ENCODE results near the gene ADAM11.

Gene ADAM11

DNA sequence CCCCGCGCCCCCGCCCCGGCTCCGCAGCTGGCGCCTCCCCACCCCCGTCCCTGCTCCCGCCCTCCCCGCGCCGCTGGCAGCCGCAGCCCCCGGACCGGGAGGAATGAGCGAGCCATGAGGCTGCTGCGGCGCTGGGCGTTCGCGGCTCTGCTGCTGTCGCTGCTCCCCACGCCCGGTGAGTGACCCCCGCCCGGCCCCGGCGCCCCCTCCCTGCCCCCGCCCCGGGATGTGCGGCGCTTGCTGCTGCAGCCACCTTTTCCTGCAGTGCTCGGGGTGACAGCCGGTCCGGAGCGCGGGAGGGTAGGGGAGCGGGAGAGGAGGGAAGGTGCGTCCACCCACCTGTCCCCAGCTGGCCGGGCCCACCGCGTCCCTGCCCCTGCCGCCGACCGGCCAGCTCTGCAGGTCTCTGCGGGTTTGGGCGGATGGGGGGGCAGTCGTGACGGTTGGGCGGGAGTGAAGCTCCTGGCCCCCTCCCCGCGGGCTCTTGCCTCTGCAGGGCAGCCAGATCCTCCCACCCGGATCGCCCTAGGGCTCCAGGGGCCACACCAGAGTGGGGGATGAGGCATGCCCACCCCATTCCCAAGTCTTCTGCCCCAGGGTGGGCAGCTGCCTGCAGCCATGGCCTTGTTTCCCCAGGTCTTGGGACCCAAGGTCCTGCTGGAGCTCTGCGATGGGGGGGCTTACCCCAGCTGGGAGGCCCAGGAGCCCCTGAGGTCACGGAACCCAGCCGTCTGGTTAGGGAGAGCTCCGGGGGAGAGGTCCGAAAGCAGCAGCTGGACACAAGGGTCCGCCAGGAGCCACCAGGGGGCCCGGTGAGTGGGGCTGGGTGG lies 513 bp downstream of the ADAM11 start:
- DNase-seq, result no peak

GRCh38 chr17:44759916-44760243 lies 1.1 kb downstream of the ADAM11 start:
- no peak for DNase-seq

DNA sequence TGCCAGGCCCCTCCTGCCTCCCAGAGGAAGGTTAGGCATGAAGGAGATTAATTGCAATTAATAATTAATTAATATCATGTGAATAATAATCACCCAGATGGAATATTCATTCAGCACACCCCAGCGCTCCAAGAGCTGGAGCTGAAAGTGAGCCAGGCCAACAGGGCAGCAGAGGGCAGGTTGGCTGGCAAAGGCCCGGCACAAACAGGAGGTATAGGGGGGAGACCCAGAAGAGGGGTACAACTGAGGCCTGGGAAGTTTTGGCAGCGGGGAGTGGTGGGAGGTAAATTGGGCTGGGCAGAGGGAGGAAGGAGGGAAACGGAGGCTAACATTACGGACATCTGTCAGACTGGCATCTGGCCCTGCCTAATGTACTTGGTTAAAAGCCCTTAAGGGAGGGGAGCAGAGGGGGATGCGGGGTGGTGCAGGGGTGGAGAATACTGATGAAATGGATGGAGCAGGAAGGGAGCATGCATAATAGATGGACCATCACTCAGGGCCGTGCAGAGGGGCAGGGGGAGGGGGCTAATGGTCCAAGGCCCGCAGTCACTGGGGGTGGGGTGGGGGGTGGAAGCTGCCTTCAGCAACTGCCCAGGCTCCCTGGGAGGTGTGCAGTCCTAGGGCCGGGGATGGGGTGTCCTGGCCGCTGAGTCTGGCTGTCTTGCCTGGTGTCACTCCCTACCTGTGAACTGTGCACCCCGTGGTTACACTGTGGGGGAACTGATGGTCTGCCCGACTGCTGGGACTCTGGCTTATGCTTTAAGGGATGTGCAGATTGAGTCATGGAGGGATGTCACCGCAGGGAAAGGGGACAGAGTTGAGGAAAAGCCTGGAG lies 1.9 kb downstream of the ADAM11 start:
- DNase-seq, result no peak

DNA sequence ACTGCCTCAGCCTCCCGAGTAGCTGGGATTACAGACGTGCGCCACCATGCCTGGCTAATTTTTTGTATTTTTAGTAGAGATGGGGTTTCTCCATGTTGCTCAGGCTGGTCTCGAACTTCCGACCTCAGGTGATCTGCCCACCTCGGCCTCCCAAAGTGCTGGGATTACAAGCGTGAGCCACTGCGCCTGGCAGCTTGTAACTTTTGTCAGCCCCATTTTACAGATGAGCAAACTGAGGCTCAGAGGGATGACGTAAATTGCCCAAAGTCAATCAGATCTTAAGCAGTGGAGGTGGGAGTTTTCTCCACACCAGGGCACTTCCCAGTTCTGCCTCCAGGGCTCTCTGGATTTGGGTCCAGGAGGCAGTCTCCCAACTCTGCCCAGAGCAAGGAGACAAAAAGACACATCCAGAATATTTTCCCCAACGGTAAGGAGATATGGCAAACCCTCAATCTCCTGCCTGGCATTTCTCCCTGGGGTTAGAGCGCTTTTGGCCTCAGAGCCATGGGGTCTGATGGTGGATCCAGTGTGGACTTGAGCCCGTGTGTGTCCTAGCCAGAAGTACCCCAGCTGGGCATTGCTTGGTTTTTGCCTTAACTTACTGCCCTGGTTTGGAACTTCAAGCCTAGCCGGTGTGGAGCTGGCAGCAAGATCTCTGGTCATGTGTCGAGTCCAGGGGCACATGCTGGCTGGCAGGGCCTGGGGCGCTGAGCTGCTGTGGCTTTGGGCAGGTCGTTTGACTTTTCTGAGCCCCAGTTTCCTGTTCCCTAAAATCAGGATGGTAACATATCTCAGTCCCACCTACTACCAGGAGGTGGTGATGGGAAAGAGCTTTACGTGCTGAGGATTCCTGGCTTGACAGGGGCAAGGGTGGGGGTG lies 3.4 kb downstream of the ADAM11 start:
- no peak for DNase-seq

GRCh38 chr17:44763170-44763569 lies 4.4 kb downstream of the ADAM11 start:
- DNase-seq, result no peak

DNA sequence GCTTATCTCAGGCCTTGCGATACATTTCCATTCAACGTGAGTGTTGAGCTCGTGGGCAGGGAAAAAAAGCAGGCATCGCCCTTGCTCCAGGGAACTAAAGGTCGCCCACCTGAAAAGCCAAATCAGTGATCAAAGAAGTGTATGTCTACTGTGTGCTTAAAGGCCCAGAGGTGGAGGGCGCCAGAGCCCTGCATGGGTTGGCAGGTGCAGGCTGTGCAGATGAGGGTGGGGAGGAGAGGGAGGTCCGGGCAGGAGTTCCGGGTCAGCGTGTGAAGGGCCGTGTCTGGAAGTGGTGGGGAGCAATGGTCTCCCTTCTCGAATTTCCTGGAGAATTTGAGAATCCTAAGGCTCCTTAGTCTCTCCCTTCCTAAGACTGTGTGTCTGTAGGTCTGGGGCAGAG lies 7.2 kb downstream of the ADAM11 start:
- DNase-seq, result no peak

GRCh38 chr17:44766409-44767038 lies 7.7 kb downstream of the ADAM11 start:
- no peak for DNase-seq

DNA sequence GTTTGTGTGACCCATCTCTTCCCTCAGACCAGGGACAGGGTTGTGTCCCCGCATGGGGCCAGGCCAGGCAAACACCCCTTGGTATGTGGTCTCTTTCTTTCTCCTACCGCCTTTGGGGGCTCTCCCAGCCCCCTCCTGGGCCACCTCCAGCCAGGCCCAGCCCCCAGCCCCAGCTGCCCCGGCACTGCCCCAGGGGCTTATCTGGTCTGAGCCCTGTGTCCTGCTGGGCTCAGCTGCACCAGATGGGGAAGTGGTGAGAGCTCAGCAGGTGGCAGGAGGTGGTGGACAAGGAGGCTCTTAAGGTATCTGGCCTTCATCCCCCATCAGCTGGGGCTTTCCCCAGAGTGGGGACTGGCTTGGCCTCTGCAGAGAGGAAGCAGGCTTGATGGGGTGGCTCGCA lies 8.7 kb downstream of the ADAM11 start:
- DNase-seq, result no peak

DNA sequence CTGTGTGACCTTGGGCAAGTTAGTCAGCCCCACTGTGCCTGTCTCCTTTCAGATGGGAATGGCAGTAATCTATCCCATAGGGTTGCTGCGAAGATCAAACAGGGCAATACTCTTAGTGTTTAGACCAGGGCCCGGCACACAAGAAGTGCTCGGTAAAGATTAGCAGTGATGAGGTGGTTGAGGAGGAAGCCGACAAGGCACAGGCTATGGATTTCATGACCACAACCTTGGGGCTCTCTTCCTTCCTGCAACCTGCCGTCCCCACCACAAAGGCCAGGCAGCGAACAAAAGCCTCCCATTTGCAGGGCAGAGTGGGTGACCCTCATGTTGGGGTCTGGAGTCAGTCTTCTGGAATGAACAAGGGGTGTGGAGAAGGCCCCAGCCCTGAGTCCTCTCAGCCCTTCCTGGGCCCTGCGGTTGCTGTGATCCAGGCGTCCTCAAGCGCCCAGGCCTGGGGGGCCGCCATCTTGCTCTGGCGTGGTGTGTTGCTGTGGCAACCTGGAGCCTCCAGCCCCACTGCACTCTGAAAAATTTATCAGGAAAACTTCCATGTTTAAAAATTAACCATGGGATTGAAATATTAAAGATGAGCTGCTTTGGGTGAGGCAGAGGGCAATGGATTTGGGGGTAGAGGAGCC lies 9.8 kb downstream of the ADAM11 start:
- DNase-seq, result no peak

DNA sequence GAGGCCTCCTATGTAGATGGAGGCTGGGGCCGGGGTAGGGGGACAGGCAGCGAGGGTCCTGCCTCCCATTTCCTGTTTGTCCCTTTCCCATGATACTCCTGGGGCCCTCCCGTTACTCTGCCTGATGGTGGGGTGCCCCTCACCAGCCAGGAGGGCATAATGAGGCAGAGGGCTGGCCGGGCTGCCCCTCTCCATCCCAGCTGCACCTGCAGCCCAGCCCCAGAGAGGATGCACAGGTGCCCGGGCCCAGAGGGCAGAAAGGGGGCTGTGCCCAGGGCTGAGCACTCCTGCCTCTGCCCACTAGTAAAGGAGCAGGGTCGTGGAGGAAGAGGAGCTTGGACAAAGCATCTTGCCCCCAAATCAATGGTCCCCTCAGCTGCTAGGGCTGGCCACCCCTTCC lies 10.4 kb downstream of the ADAM11 start:
- DNase-seq, result no peak

GRCh38 chr17:44769647-44770084 lies 10.9 kb downstream of the ADAM11 start:
- DNase-seq, result no peak

GRCh38 chr17:44770166-44770925 lies 11.6 kb downstream of the ADAM11 start:
- no peak for DNase-seq

GRCh38 chr17:44772308-44773045 lies 13.7 kb downstream of the ADAM11 start:
- DNase-seq, result no peak

DNA sequence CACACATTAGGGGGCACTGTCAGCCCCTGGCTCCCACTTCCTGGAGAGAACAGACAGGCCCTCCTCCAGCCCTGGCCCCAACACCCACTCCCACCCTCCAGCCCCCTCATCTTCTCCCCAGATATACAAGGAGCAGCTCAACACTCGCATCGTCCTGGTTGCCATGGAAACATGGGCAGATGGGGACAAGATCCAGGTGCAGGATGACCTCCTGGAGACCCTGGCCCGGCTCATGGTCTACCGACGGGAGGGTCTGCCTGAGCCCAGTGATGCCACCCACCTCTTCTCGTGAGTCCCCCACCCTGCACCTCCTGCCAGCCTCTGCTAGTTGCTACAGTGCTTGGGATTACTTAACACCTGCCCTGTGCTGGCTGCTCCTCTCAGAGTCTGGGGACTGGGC lies 14.4 kb downstream of the ADAM11 start:
- DNase-seq, result no peak

DNA sequence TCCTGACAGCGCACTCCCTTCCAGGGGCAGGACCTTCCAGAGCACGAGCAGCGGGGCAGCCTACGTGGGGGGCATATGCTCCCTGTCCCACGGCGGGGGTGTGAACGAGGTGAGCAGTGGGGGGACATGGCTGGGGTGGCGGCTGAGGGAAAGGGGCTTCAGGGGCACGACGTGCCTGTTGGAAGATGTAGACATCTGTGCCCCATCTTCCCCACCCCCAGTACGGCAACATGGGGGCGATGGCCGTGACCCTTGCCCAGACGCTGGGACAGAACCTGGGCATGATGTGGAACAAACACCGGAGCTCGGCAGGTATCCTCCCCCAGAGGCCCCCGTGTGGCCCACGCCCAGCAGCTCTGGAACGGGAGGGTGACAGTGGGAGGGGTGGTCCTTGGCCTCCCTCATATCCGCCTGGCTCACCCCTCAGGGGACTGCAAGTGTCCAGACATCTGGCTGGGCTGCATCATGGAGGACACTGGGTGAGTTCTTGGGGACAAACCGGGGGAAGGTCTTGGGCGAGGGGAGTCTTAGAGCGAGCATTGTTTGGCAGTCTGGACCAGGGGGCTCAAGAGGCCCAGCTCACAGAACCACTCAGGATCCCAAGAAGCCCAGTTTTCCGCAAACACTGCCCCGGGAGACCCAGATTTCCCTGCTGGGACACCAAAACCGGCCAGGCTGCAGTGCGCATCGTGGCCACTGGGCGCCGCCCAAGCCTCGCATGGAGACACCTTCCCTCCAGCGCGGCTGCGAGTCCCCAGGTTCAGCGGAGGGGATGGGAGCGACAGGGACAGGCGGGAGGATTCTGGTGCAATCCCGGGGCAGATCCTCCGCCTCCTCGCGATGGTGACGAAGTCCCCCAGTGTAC lies 15.7 kb downstream of the ADAM11 start:
- peak; percentile 93 for DNase-seq

DNA sequence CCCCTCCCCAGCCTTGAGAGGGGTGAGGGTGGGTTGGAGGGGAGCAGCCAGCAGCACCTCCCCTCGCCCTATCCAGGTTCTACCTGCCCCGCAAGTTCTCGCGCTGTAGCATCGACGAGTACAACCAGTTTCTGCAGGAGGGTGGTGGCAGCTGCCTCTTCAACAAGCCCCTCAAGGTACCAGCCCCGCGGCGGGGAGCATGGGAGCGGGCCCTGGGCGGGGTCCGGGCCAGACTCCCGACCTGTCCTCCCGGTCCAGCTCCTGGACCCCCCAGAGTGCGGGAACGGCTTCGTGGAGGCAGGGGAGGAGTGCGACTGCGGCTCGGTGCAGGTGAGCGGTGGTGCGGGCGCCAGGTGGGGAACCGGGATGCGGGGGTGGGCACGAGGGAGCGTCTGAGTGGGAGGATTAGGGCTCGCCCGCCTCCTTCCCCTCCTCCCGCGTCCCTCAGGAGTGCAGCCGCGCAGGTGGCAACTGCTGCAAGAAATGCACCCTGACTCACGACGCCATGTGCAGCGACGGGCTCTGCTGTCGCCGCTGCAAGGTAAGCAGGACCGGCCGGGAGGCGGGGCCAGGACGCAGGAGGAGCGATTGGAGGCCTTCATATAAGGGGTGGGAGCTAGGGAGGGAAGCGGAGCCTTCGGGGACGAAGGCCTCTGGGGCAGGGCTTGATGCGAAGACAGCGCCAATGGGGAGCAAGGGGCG lies 16.5 kb downstream of the ADAM11 start:
- peak; percentile 98 for DNase-seq

DNA sequence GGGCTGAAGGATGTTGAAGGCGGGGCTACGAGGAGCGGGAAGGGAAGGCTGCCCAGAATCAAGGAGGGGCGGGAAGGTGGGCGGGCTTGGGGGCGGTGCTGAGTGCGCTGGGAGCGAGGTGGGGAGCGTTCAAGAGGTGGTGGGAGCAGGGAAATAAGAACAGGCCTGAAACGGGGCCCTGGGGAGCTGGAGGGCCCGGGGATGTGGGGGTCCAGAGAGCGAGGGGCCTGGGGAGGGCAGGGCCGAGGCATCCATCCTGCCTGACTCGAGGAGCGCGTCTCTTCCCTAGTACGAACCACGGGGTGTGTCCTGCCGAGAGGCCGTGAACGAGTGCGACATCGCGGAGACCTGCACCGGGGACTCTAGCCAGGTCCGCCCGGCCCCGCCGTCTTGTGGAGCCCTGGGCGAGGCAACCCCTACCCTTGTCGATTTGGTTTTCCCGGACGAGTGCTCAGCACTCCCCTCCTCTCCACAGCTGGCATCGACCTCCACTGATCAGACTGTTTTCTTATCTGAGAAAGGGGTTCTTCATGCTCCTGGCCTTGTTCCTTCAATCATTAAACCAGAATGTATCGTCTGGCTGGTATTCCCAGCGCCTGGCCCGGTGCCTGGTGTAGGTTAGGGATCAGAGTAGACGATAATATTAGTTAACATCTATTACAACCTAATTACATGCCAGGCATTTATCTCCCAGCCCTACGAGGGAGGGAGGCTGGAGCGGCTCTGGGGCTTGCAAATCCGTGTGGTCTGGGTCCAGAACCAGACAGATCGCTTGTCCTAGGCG lies 17.2 kb downstream of the ADAM11 start:
- DNase-seq, result no peak
